A549 (cell line): ENCODE results near the gene ORC3. TPM values are rescaled to one million over a fixed set of nuclear protein-coding genes. Genes with fewer than 3 reads are reported as not detected.
"Not testable (repeated sequence)": the region's sequence is repeated elsewhere in the genome, so short reads cannot be mapped to it uniquely, and the experiment has no call there.

Source experiments
- ATAC-seq, 2 experiments: fragments of 200-7000 bp in 1 of 2; fragments of >200 bp in 1 of 2; cut with Nextera tagmentation in 1 of 2; cut with Tn5 transposase in 1 of 2; 3 replicates each; pipeline versions ENCODE4 v1.8.0 to v1.9.1; 2018 to 2020; ENCODE audit warnings: mild to moderate bottlenecking in 1 of 2, moderate library complexity in 1 of 2
- CTCF ChIA-PET: fragments of 300-600 bp; sonication (Branson Sonifier 250); formaldehyde crosslinking; extraction: SDS; loops from one replicate; lab custom pipeline; 2021; ENCODE audit warnings: antibody characterized with exemption, inconsistent platforms; lab: Yijun Ruan, JAX
- POLR2A ChIA-PET: fragments of 350-600 bp; formaldehyde crosslinking; extraction: SDS; loops from one replicate; lab custom pipeline; 2021; ENCODE audit warnings: antibody characterized with exemption, inconsistent platforms; lab: Yijun Ruan, JAX
- DNase-seq, 2 experiments: peaks; one replicate each; pipeline versions ENCODE4 v3.0.0 to v3.0.0-alpha.2; 2011 to 2016; ENCODE audit warnings: low read depth in 1 of 2, low spot score in 1 of 2
- FAIRE-seq: peaks from 2 replicates; lab custom pipeline; 2011; peaks lifted over from hg19 to GRCh38; lab: Jason Lieb, UNC
- H3K27ac ChIP-seq, 2 experiments: fragments of >200 bp; sonication (Bioruptor Twin); formaldehyde crosslinking; 3 replicates each; pipeline ENCODE4 v1.5.1; 2016 to 2017
- H3K4me1 ChIP-seq: fragments of >200 bp; sonication (Bioruptor Twin); formaldehyde crosslinking; 3 replicates; pipeline ENCODE4 v1.6.1; 2016
- H3K4me2 ChIP-seq: fragments of >200 bp; sonication (Bioruptor Twin); formaldehyde crosslinking; 3 replicates; pipeline ENCODE4 v1.6.1; 2016
- H3K4me3 ChIP-seq: fragments of >200 bp; sonication (Bioruptor Twin); formaldehyde crosslinking; 3 replicates; pipeline ENCODE4 v1.5.1; 2016
- H3K9me3 ChIP-seq: fragments of >200 bp; sonication (Bioruptor Twin); formaldehyde crosslinking; 3 replicates; pipeline ENCODE4 v1.6.1; 2016
- CBX2 ChIP-seq: fragments of 200-600 bp; sonication (generic); IDR thresholded peaks from 2 replicates; pipeline ENCODE4 v1.6.1; 2016; ENCODE audit warnings: low read depth, mild to moderate bottlenecking, borderline replicate concordance
- CBX8 ChIP-seq: fragments of 200-600 bp; sonication (generic); IDR thresholded peaks from 2 replicates; pipeline ENCODE4 v1.6.1; 2016
- CEBPB ChIP-seq, 2 experiments: fragments of >200 bp in 1 of 2; sonication (Bioruptor Twin) in 1 of 2; formaldehyde crosslinking in 1 of 2; IDR thresholded peaks; 2 replicates each; pipeline ENCODE4 v1.6.1; 2012 to 2016
- CHD2 ChIP-seq: fragments of 150-350 bp; IDR thresholded peaks from 2 replicates; pipeline ENCODE4 v1.6.1; 2014; ENCODE audit warnings: low read length; ENCODE audit not compliant: partially characterized antibody
- EHF ChIP-seq: fragments of 250-450 bp; sonication (Bioruptor Pico); IDR thresholded peaks from 2 replicates; pipeline ENCODE4 v1.5.0; 2020; ENCODE audit warnings: mild to moderate bottlenecking
- ESRRA ChIP-seq: fragments of 150-350 bp; IDR thresholded peaks from 2 replicates; pipeline ENCODE4 v1.6.1; 2014; ENCODE audit warnings: mild to moderate bottlenecking, low read length, borderline replicate concordance
- FOSB ChIP-seq: fragments of 250-450 bp; sonication (Bioruptor Pico); IDR thresholded peaks from 2 replicates; pipeline ENCODE4 v1.5.0; 2020; ENCODE audit warnings: mild to moderate bottlenecking, moderate library complexity
- FOSL2 ChIP-seq, 2 experiments: fragments of 450-650 bp in 1 of 2; fragments of >200 bp in 1 of 2; sonication (Bioruptor Twin) in 1 of 2; formaldehyde crosslinking; IDR thresholded peaks; 2 replicates each; pipeline versions ENCODE4 v1.5.0 to v1.6.1; 2016 to 2020; ENCODE audit warnings: mild to moderate bottlenecking in 1 of 2, moderate library complexity in 1 of 2
- HEYL ChIP-seq: fragments of 250-450 bp; sonication (Bioruptor Pico); IDR thresholded peaks from 2 replicates; pipeline ENCODE4 v1.8.0; 2021; ENCODE audit warnings: mild to moderate bottlenecking, moderate library complexity
- HOXA7 ChIP-seq: fragments of 250-450 bp; sonication (Bioruptor Pico); IDR thresholded peaks from 2 replicates; pipeline ENCODE4 v1.5.0; 2020; ENCODE audit warnings: mild to moderate bottlenecking, moderate library complexity
- HOXB13 ChIP-seq: fragments of 250-450 bp; sonication (Bioruptor Pico); IDR thresholded peaks from 2 replicates; pipeline ENCODE4 v1.5.0; 2020; ENCODE audit warnings: low read depth, mild to moderate bottlenecking, moderate library complexity
- HOXB5 ChIP-seq: fragments of 250-450 bp; sonication (Bioruptor Pico); IDR thresholded peaks from 2 replicates; pipeline ENCODE4 v1.5.0; 2020; ENCODE audit warnings: mild to moderate bottlenecking, moderate library complexity
- JUN ChIP-seq, 2 experiments: fragments of >200 bp; sonication (Bioruptor Twin); formaldehyde crosslinking; IDR thresholded peaks; 2 replicates in 1 of 2; 3 replicates in 1 of 2; pipeline ENCODE4 v1.6.1; 2016 to 2017
- MAFK ChIP-seq: fragments of 450-650 bp; IDR thresholded peaks from 2 replicates; pipeline ENCODE4 v1.6.1; 2014; ENCODE audit not compliant: partially characterized antibody
- MAX ChIP-seq: IDR thresholded peaks from 2 replicates; pipeline ENCODE4 v1.6.1; 2012
- MAZ ChIP-seq: fragments of 150-350 bp; IDR thresholded peaks from 2 replicates; pipeline ENCODE4 v1.6.1; 2014; ENCODE audit warnings: antibody characterized with exemption, low read depth, low read length, borderline replicate concordance
- NFE2L2 ChIP-seq: fragments of 150-350 bp; conservative IDR thresholded peaks from 2 replicates; pipeline ENCODE4 v1.6.1; 2014; ENCODE audit warnings: low read length
- NPAS2 ChIP-seq: fragments of 250-450 bp; sonication (Bioruptor Pico); IDR thresholded peaks from 2 replicates; pipeline ENCODE4 v1.8.0; 2022; ENCODE audit warnings: mild to moderate bottlenecking, moderate library complexity, borderline replicate concordance
- PBX3 ChIP-seq: IDR thresholded peaks from 2 replicates; pipeline ENCODE4 v1.6.1; 2012
- RNF2 ChIP-seq: fragments of 200-600 bp; sonication (generic); IDR thresholded peaks from 2 replicates; pipeline ENCODE4 v1.6.1; 2016; ENCODE audit warnings: low read depth, mild to moderate bottlenecking, antibody characterized with exemption, moderate library complexity, borderline replicate concordance
- SMC3 ChIP-seq: fragments of >200 bp; sonication (Bioruptor Twin); formaldehyde crosslinking; IDR thresholded peaks from 3 replicates; pipeline ENCODE4 v1.6.1; 2018; ENCODE audit warnings: inconsistent platforms
- SREBF2 ChIP-seq: fragments of 450-650 bp; IDR thresholded peaks from 2 replicates; pipeline ENCODE4 v1.6.1; 2014; ENCODE audit warnings: mild to moderate bottlenecking, moderate library complexity
- TFCP2L1 ChIP-seq: fragments of 250-450 bp; sonication (Bioruptor Pico); IDR thresholded peaks from 2 replicates; pipeline ENCODE4 v1.5.0; 2021; ENCODE audit warnings: mild to moderate bottlenecking
- TP53 ChIP-seq: fragments of 250-450 bp; sonication (Bioruptor Pico); IDR thresholded peaks from 2 replicates; pipeline ENCODE4 v1.5.0; 2021; ENCODE audit warnings: mild to moderate bottlenecking, moderate library complexity
- USF2 ChIP-seq: fragments of 450-650 bp; IDR thresholded peaks from 2 replicates; pipeline ENCODE4 v1.6.1; 2014; ENCODE audit warnings: antibody characterized with exemption
- ZSCAN20 ChIP-seq: fragments of 250-450 bp; sonication (Bioruptor Pico); IDR thresholded peaks from 2 replicates; pipeline ENCODE4 v1.8.0; 2022; ENCODE audit warnings: mild to moderate bottlenecking, moderate library complexity
- WGBS: methylation state at CpG from one replicate; pipeline ENCODE4 v1.1.6; 2017; ENCODE audit errors: missing lambda C conversion rate; 5-methylcytosine and 5-hydroxymethylcytosine counted together
- polyA plus RNA-seq, 4 experiments: library from polyadenylated mRNA; depleted of rRNA in 3 of 4; stranded (reverse); fragments of >200 nt; fragmentation: RNase III in 1 of 4; extraction: RNeasy Plus Mini Kit Qiagen cat#74134 plus additional on column Dnase treatment in 1 of 4; gene quantifications; 2 replicates in 3 of 4; 3 replicates in 1 of 4; pipeline ENCODE4 v1.2.3, GENCODE V29; 2011 to 2017
- TF ChIP-seq, protein P1 (sequence below): fragments of 150-350 bp; IDR thresholded peaks from 2 replicates; pipeline ENCODE4 v1.6.1; 2014; ENCODE audit warnings: low read depth, mild to moderate bottlenecking, low read length
- TF ChIP-seq, protein P2 (sequence below): fragments of 250-450 bp; sonication (Bioruptor Pico); IDR thresholded peaks from 2 replicates; pipeline ENCODE4 v1.5.0; 2020; ENCODE audit warnings: low read depth, mild to moderate bottlenecking, moderate library complexity

The ORC3 gene
- polyA plus RNA-seq, 2 of the 4 experiments (the other 2 are of a cell fraction) = 25.5 to 50.1 TPM

DNA sequence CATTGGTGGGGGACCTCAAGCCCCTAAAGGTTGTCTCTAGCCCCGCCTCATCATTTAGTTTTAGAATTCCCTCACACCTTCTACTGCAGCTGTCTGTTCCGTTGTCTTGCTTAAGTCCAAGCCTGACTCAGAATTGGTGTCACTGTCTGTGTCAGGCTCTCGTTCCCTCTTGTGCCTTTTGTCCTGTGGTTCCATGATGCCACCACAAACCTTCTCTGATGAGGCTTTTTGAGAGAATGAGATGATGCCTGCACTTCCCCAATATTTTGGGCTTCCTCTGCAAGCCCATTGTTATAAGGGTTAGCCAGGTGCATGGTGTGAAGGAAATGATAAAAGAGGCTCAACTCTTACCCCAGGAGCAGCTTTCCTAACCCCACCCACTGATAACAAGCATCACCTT is 120.2 kb downstream of the ORC3 start:
- 86% methylated on average over 3 of the region's 3 CpGs for WGBS
- Histone ChIP-seq H3K4me3 (no peak overlapping the region), H3K4me2 (no peak overlapping the region), H3K27ac (peak overlapping the region in 1 of 2 experiments; percentile 32; a peak in 2 of 6 replicates), H3K4me1 (peaks cover 45% of the 10 kb centered on the region), H3K9me3 (no peaks in the 10 kb centered on the region)
- no peak for DNase-seq
- POLR2A ChIA-PET = no interaction called here
- TF ChIP-seq SMC3 = no peak
- TF ChIP-seq MAFK = no peak
- no peak for TF ChIP-seq PBX3
- TF ChIP-seq JUN (IDR thresholded peaks at IDR 0.05) = no peak
- TF ChIP-seq CEBPB (IDR thresholded peaks at IDR 0.05) = no peak
- no peak for TF ChIP-seq TFCP2L1 (CRISPR knock-in tag)
- TF ChIP-seq HOXB5 (CRISPR knock-in tag) = no peak
- no peak for TF ChIP-seq ZSCAN20 (CRISPR knock-in tag)
- TF ChIP-seq SREBF2 = no peak
- TF ChIP-seq, protein P1, sequence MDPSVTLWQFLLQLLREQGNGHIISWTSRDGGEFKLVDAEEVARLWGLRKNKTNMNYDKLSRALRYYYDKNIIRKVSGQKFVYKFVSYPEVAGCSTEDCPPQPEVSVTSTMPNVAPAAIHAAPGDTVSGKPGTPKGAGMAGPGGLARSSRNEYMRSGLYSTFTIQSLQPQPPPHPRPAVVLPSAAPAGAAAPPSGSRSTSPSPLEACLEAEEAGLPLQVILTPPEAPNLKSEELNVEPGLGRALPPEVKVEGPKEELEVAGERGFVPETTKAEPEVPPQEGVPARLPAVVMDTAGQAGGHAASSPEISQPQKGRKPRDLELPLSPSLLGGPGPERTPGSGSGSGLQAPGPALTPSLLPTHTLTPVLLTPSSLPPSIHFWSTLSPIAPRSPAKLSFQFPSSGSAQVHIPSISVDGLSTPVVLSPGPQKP = no peak
- no peak for TF ChIP-seq HEYL (CRISPR knock-in tag)
- no peak for TF ChIP-seq CBX2
- TF ChIP-seq NFE2L2 = no peak
- no peak for ATAC-seq
- CTCF ChIA-PET = no interaction called here
- no peak for FAIRE-seq

DNA sequence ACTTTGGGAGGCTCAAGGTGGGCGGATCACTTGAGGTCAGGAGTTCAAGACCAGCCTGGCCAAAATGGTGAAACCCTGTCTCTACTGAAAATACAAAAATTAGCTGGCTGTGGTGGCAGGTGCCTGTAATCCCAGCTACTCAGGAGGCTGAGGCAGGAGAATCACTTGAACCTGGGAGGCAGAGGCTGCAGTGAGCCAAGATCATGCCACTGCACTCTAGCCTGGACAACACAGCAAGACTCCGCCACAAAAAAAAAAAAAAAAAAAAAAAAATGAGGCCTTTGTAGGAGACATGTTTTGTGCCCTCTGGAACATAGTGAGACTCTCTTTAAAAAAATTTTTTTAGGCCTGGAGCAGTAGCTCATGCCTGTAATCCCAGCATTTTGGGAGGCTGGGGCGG is 122.8 kb downstream of the ORC3 start:
- Histone ChIP-seq H3K27ac (peak overlapping the region in 1 of 2 experiments; percentile 80; a peak in 3 of 6 replicates), H3K4me1 (peaks cover 26% of the 10 kb centered on the region)
- FAIRE-seq, ATAC-seq, POLR2A ChIA-PET, DNase-seq, H3K9me3 ChIP-seq, CTCF ChIA-PET, H3K4me3 ChIP-seq, H3K4me2 ChIP-seq: not testable (repeated sequence)
- 73% methylated on average over 3 of the region's 3 CpGs for WGBS

DNA sequence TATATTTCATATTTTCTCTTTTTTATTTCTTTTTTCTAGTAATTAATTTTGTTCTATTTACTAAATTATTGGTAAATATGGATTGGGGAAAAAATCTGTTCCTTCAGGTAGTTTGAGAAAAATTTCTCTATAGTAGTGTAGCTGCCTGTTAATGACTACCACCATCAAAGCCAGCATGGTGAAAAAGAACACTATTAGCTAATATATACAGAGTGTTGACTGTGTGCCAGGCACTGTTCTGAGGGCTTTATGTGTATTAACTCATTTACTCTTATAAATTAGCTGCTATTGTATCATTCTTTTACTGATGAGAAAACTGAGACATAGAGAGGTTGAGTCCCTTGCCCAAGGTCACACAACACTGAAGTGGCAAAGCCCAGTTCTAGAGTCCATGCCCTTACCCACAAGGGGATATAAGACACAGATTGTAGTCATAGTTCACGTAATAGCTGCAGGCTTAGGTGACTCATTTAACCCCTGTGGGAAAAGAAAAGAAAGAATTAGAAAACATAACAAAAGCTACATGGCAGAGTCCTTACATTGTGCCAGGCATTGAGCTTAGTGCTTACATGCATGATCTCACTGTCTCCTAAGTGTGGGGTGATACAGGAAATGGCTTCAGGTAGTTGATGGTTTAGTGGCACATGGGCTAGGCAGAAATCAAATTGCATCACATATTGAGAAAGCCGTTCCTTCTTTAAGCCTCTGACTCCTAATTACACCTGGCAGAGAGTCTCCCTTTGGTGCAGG is 124.3 kb downstream of the ORC3 start:
- POLR2A ChIA-PET = interaction anchor here (1.0 kb wide), 1 partner anchor 12 kb away, joined by 7 read pairs; the partner anchor contains the start of gene AKIRIN2
- Histone ChIP-seq H3K4me2 (peak overlapping the region; percentile 60), H3K9me3 (no peaks in the 10 kb centered on the region), H3K27ac (peak overlapping the region; percentile 56 to 80), H3K4me1 (peaks cover 34% of the 10 kb centered on the region), H3K4me3 (no peak overlapping the region)
- peak; percentile 82 to 83; a peak in 4 of 6 replicates for ATAC-seq
- DNase-seq = peak in 1 of 2 experiments; percentile 61
- CTCF ChIA-PET = interaction anchor here (0.6 to 0.9 kb wide), 2 partner anchors 13 to 70 kb away, joined by 3 to 5 read pairs; no protein-coding TSS in a partner anchor
- 16% methylated on average over 2 of the region's 2 CpGs for WGBS
- FAIRE-seq = no peak
- no peak for TF ChIP-seq EHF (CRISPR knock-in tag)
- peak; percentile 47; the same call in 1 of the 2 replicates for TF ChIP-seq MAX
- TF ChIP-seq FOSB = no peak
- no peak for TF ChIP-seq HEYL (CRISPR knock-in tag)
- no peak for TF ChIP-seq NPAS2 (CRISPR knock-in tag)
- TF ChIP-seq CBX8 = no peak
- TF ChIP-seq HOXA7 (CRISPR knock-in tag) = no peak
- no peak for TF ChIP-seq TP53 (CRISPR knock-in tag)
- no peak for TF ChIP-seq RNF2
- no peak for TF ChIP-seq CHD2
- no peak for TF ChIP-seq ZSCAN20 (CRISPR knock-in tag)
- TF ChIP-seq FOSL2 (IDR thresholded peaks at IDR 0.05) = no peak
- peak; percentile 77 for TF ChIP-seq FOSL2 (CRISPR knock-in tag; IDR thresholded peaks at IDR 0.05)
- no peak for TF ChIP-seq USF2
- no peak for TF ChIP-seq JUN (IDR thresholded peaks at IDR 0.05)
- TF ChIP-seq HOXB13 = no peak
- TF ChIP-seq SMC3 = no peak
- peak; percentile 78 for TF ChIP-seq ESRRA
- no peak for TF ChIP-seq MAZ
- TF ChIP-seq, protein P1 = no peak
- TF ChIP-seq, protein P2, sequence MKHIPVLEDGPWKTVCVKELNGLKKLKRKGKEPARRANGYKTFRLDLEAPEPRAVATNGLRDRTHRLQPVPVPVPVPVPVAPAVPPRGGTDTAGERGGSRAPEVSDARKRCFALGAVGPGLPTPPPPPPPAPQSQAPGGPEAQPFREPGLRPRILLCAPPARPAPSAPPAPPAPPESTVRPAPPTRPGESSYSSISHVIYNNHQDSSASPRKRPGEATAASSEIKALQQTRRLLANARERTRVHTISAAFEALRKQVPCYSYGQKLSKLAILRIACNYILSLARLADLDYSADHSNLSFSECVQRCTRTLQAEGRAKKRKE (CRISPR knock-in tag) = no peak
